Gastrocnemius medialis (tissue), 4 donors: Measurements from ENCODE around the gene NUTM2B. TPM values are rescaled to one million over a fixed set of nuclear protein-coding genes. Genes with fewer than 3 reads are reported as not detected.
"Not testable (repeated sequence)": the region's sequence is repeated elsewhere in the genome, so short reads cannot be mapped to it uniquely, and the experiment has no call there.

Experiments used
- ATAC-seq, 2 donors: fragments of 150-250 bp; one replicate each; pipeline ENCODE4 v1.9.1; 2016
- DNase-seq, 2 donors: peaks; one replicate each; pipeline ENCODE4 v3.0.0-alpha.2; 2019
- H3K27ac ChIP-seq, 4 donors: fragments of 200-600 bp; sonication (generic); 1 replicate in 1 of 4; 2 replicates in 3 of 4; pipeline ENCODE4 v1.5.1; 2016 to 2018; ENCODE audit warnings: mild to moderate bottlenecking in 2 of 4, moderate library complexity in 1 of 4
- H3K27me3 ChIP-seq, 3 donors: fragments of 200-600 bp; sonication (generic) in 2 of 3; 1 replicate in 1 of 3; 2 replicates in 2 of 3; pipeline versions ENCODE4 v1.5.1 to v1.6.0; 2016 to 2019; ENCODE audit warnings: mild to moderate bottlenecking in 1 of 3, moderate library complexity in 1 of 3
- H3K36me3 ChIP-seq, 2 donors: fragments of 200-600 bp; sonication (generic) in 1 of 2; one replicate each; pipeline ENCODE4 v1.5.1; 2017 to 2018
- H3K4me1 ChIP-seq, 2 donors: fragments of 200-600 bp; sonication (generic) in 1 of 2; one replicate each; pipeline ENCODE4 v1.5.1; 2016 to 2017; ENCODE audit warnings: mild to moderate bottlenecking in 2 of 2
- H3K4me3 ChIP-seq, 4 donors: fragments of 200-600 bp; sonication (generic) in 3 of 4; 1 replicate in 1 of 4; 2 replicates in 3 of 4; pipeline ENCODE4 v1.5.1; 2016 to 2019; ENCODE audit warnings: mild to moderate bottlenecking in 2 of 4
- H3K9me3 ChIP-seq, 3 donors: fragments of 200-600 bp; sonication (generic) in 2 of 3; 1 replicate in 1 of 3; 2 replicates in 2 of 3; pipeline ENCODE4 v1.5.1; 2016 to 2019
- in situ Hi-C, 4 donors: fragments of 200-750 bp; cut with MboI; loops; one replicate each; pipeline versions ENCODE4 v1.15.0 to v1.8.0; 2017; ENCODE audit warnings: low sequenced_read_pairs in 4 of 4
- intact Hi-C: fragments of 100-400 bp; cut with DNase I; formaldehyde crosslinking; loops from one replicate; pipeline ENCODE4 v1.15.1; 2023; ENCODE audit warnings: low total_unique reads
- total RNA-seq, 4 donors: library from RNA; depleted of rRNA; stranded (reverse); fragments of >200 nt; gene quantifications; one replicate each; pipeline versions ENCODE4 v1.1.0 to v1.2.3, GENCODE V29; 2016

Gene NUTM2B
- total RNA-seq, 4 donors from 2014 or later = 0.16 to 0.56 (median 0.27) TPM

DNA sequence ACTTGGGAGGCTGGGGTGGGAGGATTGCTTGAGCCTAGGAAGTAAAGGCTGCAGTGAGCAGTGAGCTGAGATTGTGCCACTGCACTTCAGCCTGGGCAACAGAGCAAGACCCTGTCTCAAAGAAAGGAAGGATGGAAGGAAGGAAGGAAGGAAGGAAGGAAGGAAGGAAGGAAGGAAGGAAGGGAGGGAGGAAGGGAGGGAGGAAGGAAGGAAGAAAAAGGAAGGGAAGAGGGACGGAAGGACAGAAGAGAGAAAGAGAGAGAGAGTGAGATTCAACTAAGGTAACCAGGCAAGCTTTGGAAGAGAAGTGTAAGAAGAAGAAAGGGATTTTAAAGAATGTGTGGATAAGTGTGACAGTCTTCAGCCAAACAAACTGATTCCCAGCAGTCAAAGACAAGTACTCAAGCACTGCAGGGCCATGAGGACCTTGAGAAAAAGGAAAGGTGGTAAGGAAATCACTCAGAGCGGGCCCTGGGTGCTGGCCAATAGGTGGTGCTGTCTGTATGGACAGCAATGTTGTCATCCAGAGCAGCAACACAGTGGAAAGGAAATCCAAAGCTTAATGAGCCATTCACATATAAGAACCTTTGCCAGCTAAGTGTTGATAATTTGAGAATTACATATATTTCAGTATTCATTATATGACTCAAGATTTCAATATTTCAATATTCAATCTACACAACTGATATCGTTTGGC lies 55.4 kb downstream of the NUTM2B start:
- ATAC-seq, H3K9me3 ChIP-seq, H3K27me3 ChIP-seq, H3K27ac ChIP-seq, intact Hi-C loops, H3K4me3 ChIP-seq, H3K36me3 ChIP-seq, in situ Hi-C loops, H3K4me1 ChIP-seq, DNase-seq: not testable (repeated sequence)

Other genes starting within 250 kb of the NUTM2B start
- under 1 TPM; 0.13 to 0.75 (median 0.35) TPM for gene EIF5AL1, start 190.7 kb upstream of the NUTM2B start, total RNA-seq
- gene SFTPA2, start 142.8 kb upstream of the NUTM2B start, total RNA-seq = not detected
- gene SFTPA1, start 92.3 kb upstream of the NUTM2B start, total RNA-seq = not detected
- gene NUTM2E, start 123.5 kb downstream of the NUTM2B start, total RNA-seq = not detected
- gene SFTPD, start 245.9 kb downstream of the NUTM2B start, total RNA-seq = under 1 TPM in 1 of 4 donors, not detected in 3; 0.73 TPM